ENCODE data around the gene ZNF397. TPM values are rescaled to one million over a fixed set of nuclear protein-coding genes. Genes with fewer than 3 reads are reported as not detected.

Gene ZNF397
- total and polyA plus RNA-seq, 2 experiments from 2014 or later, result 6.5 to 10.6 TPM

GRCh38 chr18:35267809-35268208 is 27.0 kb downstream of the ZNF397 start:
- peak overlapping the region; percentile 33 for H3K4me2 ChIP-seq (ENCODE audit: unreplicated experiment)
- peak overlapping the region; percentile 43; the same call in 1 of the 2 replicates for H3K9ac ChIP-seq
- no peaks in the 10 kb centered on the region for H3K4me1 ChIP-seq (ENCODE audit: insufficient read depth)
- no peaks in the 10 kb centered on the region for H3K9me3 ChIP-seq (ENCODE audit: low read depth)
- no peaks in the 10 kb centered on the region for H3K9me2 ChIP-seq (ENCODE audit: insufficient read depth)
- DNase-seq, result no peak
- H3K27me3 ChIP-seq (replicated peaks; ENCODE audit: insufficient read depth), result no peaks in the 10 kb centered on the region
- H3K36me3 ChIP-seq (ENCODE audit: low read depth), result no peaks in the 10 kb centered on the region
- TF ChIP-seq EZH2 (IDR thresholded peaks at IDR 0.05; ENCODE audit: insufficient read depth, poor library complexity, severe bottlenecking) (no peak), EZH2phosphoT487 (IDR thresholded peaks at IDR 0.05; ENCODE audit: insufficient read depth, low read depth) (no peak)
- H4K20me1 ChIP-seq (ENCODE audit: insufficient read depth), result no peaks in the 10 kb centered on the region
- no peaks in the 10 kb centered on the region for H3F3A ChIP-seq (ENCODE audit: insufficient read depth)
- H3K27ac ChIP-seq, result no peak overlapping the region
- peak overlapping the region; percentile 39; the same call in 1 of the 2 replicates for H3K4me3 ChIP-seq
- peaks cover 4% of the 10 kb centered on the region; the same call in 1 of the 2 replicates for H3K79me2 ChIP-seq (ENCODE audit: insufficient read depth)
- peak overlapping the region; percentile 68; the same call in 1 of the 2 replicates for H2AFZ ChIP-seq
- 37 to 53% methylated on average over 19 to 30 of the region's 30 CpGs for WGBS, 2 experiments (ENCODE audit: low coverage in 1 of 2, low lambda C conversion rate in 2 of 2, missing lambda C conversion rate in 2 of 2)
- in situ Hi-C loops (cut with MboI), result no loop called here

GRCh38 chr18:35268821-35269220 is 28.0 kb downstream of the ZNF397 start:
- WGBS, 2 experiments (ENCODE audit: low coverage in 1 of 2, low lambda C conversion rate in 2 of 2, missing lambda C conversion rate in 2 of 2), result 75 to 85% methylated on average over 2 of the region's 2 CpGs
- Histone ChIP-seq H4K20me1 (ENCODE audit: insufficient read depth) (no peaks in the 10 kb centered on the region), H3K36me3 (ENCODE audit: low read depth) (no peaks in the 10 kb centered on the region), H3K4me2 (ENCODE audit: unreplicated experiment) (no peak overlapping the region), H3K4me3 (no peak overlapping the region), H3K27ac (no peak overlapping the region), H3K4me1 (ENCODE audit: insufficient read depth) (no peaks in the 10 kb centered on the region), H3K9ac (no peak overlapping the region), H3F3A (ENCODE audit: insufficient read depth) (no peaks in the 10 kb centered on the region), H3K9me3 (ENCODE audit: low read depth) (no peaks in the 10 kb centered on the region), H3K27me3 (replicated peaks; ENCODE audit: insufficient read depth) (no peaks in the 10 kb centered on the region), H3K79me2 (ENCODE audit: insufficient read depth) (peaks cover 4% of the 10 kb centered on the region; the same call in 1 of the 2 replicates), H3K9me2 (ENCODE audit: insufficient read depth) (no peaks in the 10 kb centered on the region), H2AFZ (no peak overlapping the region)
- DNase-seq, result no peak
- in situ Hi-C loops (cut with MboI), result no loop called here
- no peak for TF ChIP-seq EZH2phosphoT487 (IDR thresholded peaks at IDR 0.05; ENCODE audit: insufficient read depth, low read depth)
- no peak for TF ChIP-seq EZH2 (IDR thresholded peaks at IDR 0.05; ENCODE audit: insufficient read depth, poor library complexity, severe bottlenecking)

- 92 to 93% methylated on average over 20 of the region's 35 CpGs for WGBS, 2 experiments (ENCODE audit: low coverage in 1 of 2, low lambda C conversion rate in 2 of 2, missing lambda C conversion rate in 2 of 2)
- Histone ChIP-seq H3F3A (ENCODE audit: insufficient read depth) (no peaks in the 10 kb centered on the region), H3K9ac (no peak overlapping the region), H3K4me3 (no peak overlapping the region), H3K79me2 (ENCODE audit: insufficient read depth) (peaks cover 14% of the 10 kb centered on the region; the same call in 1 of the 2 replicates), H3K4me2 (ENCODE audit: unreplicated experiment) (no peak overlapping the region), H3K4me1 (ENCODE audit: insufficient read depth) (no peaks in the 10 kb centered on the region), H3K9me3 (ENCODE audit: low read depth) (no peaks in the 10 kb centered on the region), H2AFZ (no peak overlapping the region), H4K20me1 (ENCODE audit: insufficient read depth) (no peaks in the 10 kb centered on the region), H3K27me3 (replicated peaks; ENCODE audit: insufficient read depth) (no peaks in the 10 kb centered on the region), H3K27ac (no peak overlapping the region), H3K9me2 (ENCODE audit: insufficient read depth) (0 out of 2 replicates have a peak, but pooled peaks cover 3% of the 10 kb centered on the region), H3K36me3 (ENCODE audit: low read depth) (no peaks in the 10 kb centered on the region)
- no peak for DNase-seq
- in situ Hi-C loops (cut with MboI), result no loop called here
- TF ChIP-seq EZH2 (IDR thresholded peaks at IDR 0.05; ENCODE audit: insufficient read depth, poor library complexity, severe bottlenecking), result no peak
- TF ChIP-seq EZH2phosphoT487 (IDR thresholded peaks at IDR 0.05; ENCODE audit: insufficient read depth, low read depth), result no peak
Measured at GRCh38 chr18:35271656-35272055, 30.8 kb downstream of the ZNF397 start.

- no peak overlapping the region for H2AFZ ChIP-seq
- no peak overlapping the region for H3K27ac ChIP-seq
- 0 out of 2 replicates have a peak, but pooled peaks cover 3% of the 10 kb centered on the region for H3K9me2 ChIP-seq (ENCODE audit: insufficient read depth)
- no peaks in the 10 kb centered on the region for H3K9me3 ChIP-seq (ENCODE audit: low read depth)
- WGBS, 2 experiments (ENCODE audit: low coverage in 1 of 2, low lambda C conversion rate in 2 of 2, missing lambda C conversion rate in 2 of 2), result 97 to 100% methylated on average over 3 of the region's 3 CpGs
- TF ChIP-seq EZH2 (IDR thresholded peaks at IDR 0.05; ENCODE audit: insufficient read depth, poor library complexity, severe bottlenecking) (no peak), EZH2phosphoT487 (IDR thresholded peaks at IDR 0.05; ENCODE audit: insufficient read depth, low read depth) (no peak)
- H3K9ac ChIP-seq, result no peak overlapping the region
- H3F3A ChIP-seq (ENCODE audit: insufficient read depth), result peaks cover 2% of the 10 kb centered on the region; the same call in 1 of the 2 replicates
- no peak overlapping the region for H3K4me3 ChIP-seq
- H3K4me1 ChIP-seq (ENCODE audit: insufficient read depth), result no peaks in the 10 kb centered on the region
- in situ Hi-C loops (cut with MboI), result no loop called here
- H3K36me3 ChIP-seq (ENCODE audit: low read depth), result no peaks in the 10 kb centered on the region
- peaks cover 50% of the 10 kb centered on the region for H3K79me2 ChIP-seq (ENCODE audit: insufficient read depth)
- no peak for DNase-seq
- no peaks in the 10 kb centered on the region for H4K20me1 ChIP-seq (ENCODE audit: insufficient read depth)
- H3K4me2 ChIP-seq (ENCODE audit: unreplicated experiment), result no peak overlapping the region
- H3K27me3 ChIP-seq (replicated peaks; ENCODE audit: insufficient read depth), result no peaks in the 10 kb centered on the region
Measured at GRCh38 chr18:35276267-35276666, 35.4 kb downstream of the ZNF397 start.

- TF ChIP-seq EZH2phosphoT487 (IDR thresholded peaks at IDR 0.05; ENCODE audit: insufficient read depth, low read depth) (no peak), EZH2 (IDR thresholded peaks at IDR 0.05; ENCODE audit: insufficient read depth, poor library complexity, severe bottlenecking) (no peak)
- H4K20me1 ChIP-seq (ENCODE audit: insufficient read depth), result no peaks in the 10 kb centered on the region
- H3K27ac ChIP-seq, result no peak overlapping the region
- in situ Hi-C loops (cut with MboI), result no loop called here
- peaks cover 14% of the 10 kb centered on the region for H3F3A ChIP-seq (ENCODE audit: insufficient read depth)
- no peak overlapping the region for H3K9ac ChIP-seq
- H3K9me2 ChIP-seq (ENCODE audit: insufficient read depth), result 0 out of 2 replicates have a peak, but pooled peaks cover 3% of the 10 kb centered on the region
- H3K4me1 ChIP-seq (ENCODE audit: insufficient read depth), result peaks cover 10% of the 10 kb centered on the region
- peaks cover 56% of the 10 kb centered on the region for H3K79me2 ChIP-seq (ENCODE audit: insufficient read depth)
- H2AFZ ChIP-seq, result no peak overlapping the region
- H3K27me3 ChIP-seq (replicated peaks; ENCODE audit: insufficient read depth), result no peaks in the 10 kb centered on the region
- H3K9me3 ChIP-seq (ENCODE audit: low read depth), result no peaks in the 10 kb centered on the region
- no peak overlapping the region for H3K4me2 ChIP-seq (ENCODE audit: unreplicated experiment)
- no peak for DNase-seq
- H3K4me3 ChIP-seq, result no peak overlapping the region
- no peaks in the 10 kb centered on the region for H3K36me3 ChIP-seq (ENCODE audit: low read depth)
Measured at GRCh38 chr18:35277633-35278032, 36.8 kb downstream of the ZNF397 start.

Data from GM23248 (cell line).